ENCODE measurements around the gene HNRNPF.

Gene HNRNPF

GRCh38 chr10:43395571-43396060, 13.4 kb downstream of the HNRNPF start:
- no peak for TF ChIP-seq TCF12 (IDR thresholded peaks at IDR 0.05; ENCODE audit: low read depth)
- no peak for TF ChIP-seq EGR1 (IDR thresholded peaks at IDR 0.05)
- no peak for TF ChIP-seq ZBTB7A (IDR thresholded peaks at IDR 0.05; ENCODE audit: low read depth)
- TF ChIP-seq MAX (IDR thresholded peaks at IDR 0.05): no peak

GRCh38 chr10:43394868-43395267, 14.1 kb downstream of the HNRNPF start:
- TF ChIP-seq EP300 (IDR thresholded peaks at IDR 0.05; ENCODE audit: borderline replicate concordance): no peak

GRCh38 chr10:43393606-43394360, 15.2 kb downstream of the HNRNPF start:
- TF ChIP-seq EGR1 (IDR thresholded peaks at IDR 0.05) (no peak), EP300 (IDR thresholded peaks at IDR 0.05; ENCODE audit: borderline replicate concordance) (no peak), FOXM1 (IDR thresholded peaks at IDR 0.05; ENCODE audit: borderline replicate concordance, low read depth) (no peak), REST (IDR thresholded peaks at IDR 0.05; ENCODE audit: low read depth) (no peak), ZBTB7A (IDR thresholded peaks at IDR 0.05; ENCODE audit: low read depth) (no peak), TCF12 (IDR thresholded peaks at IDR 0.05; ENCODE audit: low read depth) (no peak), CEBPB (IDR thresholded peaks at IDR 0.05) (no peak), RAD21 (IDR thresholded peaks at IDR 0.05; ENCODE audit: low read depth) (no peak), TAF1 (IDR thresholded peaks at IDR 0.05; ENCODE audit: low read depth) (no peak), TEAD4 (IDR thresholded peaks at IDR 0.05) (no peak), YY1 (IDR thresholded peaks at IDR 0.05; ENCODE audit: low read depth) (no peak), NFIC (IDR thresholded peaks at IDR 0.05) (no peak), CREB1 (IDR thresholded peaks at IDR 0.05; ENCODE audit: low read depth) (no peak), MAX (IDR thresholded peaks at IDR 0.05) (no peak), USF1 (IDR thresholded peaks at IDR 0.05) (no peak)

- TF ChIP-seq CEBPB (IDR thresholded peaks at IDR 0.05) (no peak), TCF12 (IDR thresholded peaks at IDR 0.05; ENCODE audit: low read depth) (no peak), ZBTB7A (IDR thresholded peaks at IDR 0.05; ENCODE audit: low read depth) (no peak), RAD21 (IDR thresholded peaks at IDR 0.05; ENCODE audit: low read depth) (no peak), REST (IDR thresholded peaks at IDR 0.05; ENCODE audit: low read depth) (no peak), TEAD4 (IDR thresholded peaks at IDR 0.05) (no peak), FOXM1 (IDR thresholded peaks at IDR 0.05; ENCODE audit: borderline replicate concordance, low read depth) (no peak), NFIC (IDR thresholded peaks at IDR 0.05) (no peak), EP300 (IDR thresholded peaks at IDR 0.05; ENCODE audit: borderline replicate concordance) (no peak), USF1 (IDR thresholded peaks at IDR 0.05) (no peak), CREB1 (IDR thresholded peaks at IDR 0.05; ENCODE audit: low read depth) (no peak), TAF1 (IDR thresholded peaks at IDR 0.05; ENCODE audit: low read depth) (no peak), YY1 (IDR thresholded peaks at IDR 0.05; ENCODE audit: low read depth) (no peak), EGR1 (IDR thresholded peaks at IDR 0.05) (no peak), MAX (IDR thresholded peaks at IDR 0.05) (no peak)
These were observed 16.2 kb downstream of the HNRNPF start for GRCh38 chr10:43392748-43393147.

- TF ChIP-seq TEAD4 (IDR thresholded peaks at IDR 0.05) (no peak), TAF1 (IDR thresholded peaks at IDR 0.05; ENCODE audit: low read depth) (no peak), EP300 (IDR thresholded peaks at IDR 0.05; ENCODE audit: borderline replicate concordance) (no peak), CREB1 (IDR thresholded peaks at IDR 0.05; ENCODE audit: low read depth) (no peak), NFIC (IDR thresholded peaks at IDR 0.05) (no peak), EGR1 (IDR thresholded peaks at IDR 0.05) (no peak), USF1 (IDR thresholded peaks at IDR 0.05) (no peak), MAX (IDR thresholded peaks at IDR 0.05) (no peak), ZBTB7A (IDR thresholded peaks at IDR 0.05; ENCODE audit: low read depth) (no peak), RAD21 (IDR thresholded peaks at IDR 0.05; ENCODE audit: low read depth) (no peak), FOXM1 (IDR thresholded peaks at IDR 0.05; ENCODE audit: borderline replicate concordance, low read depth) (no peak), CEBPB (IDR thresholded peaks at IDR 0.05) (no peak), TCF12 (IDR thresholded peaks at IDR 0.05; ENCODE audit: low read depth) (no peak), YY1 (IDR thresholded peaks at IDR 0.05; ENCODE audit: low read depth) (no peak), REST (IDR thresholded peaks at IDR 0.05; ENCODE audit: low read depth) (no peak)
These were observed 17.5 kb downstream of the HNRNPF start for GRCh38 chr10:43391496-43391895.

Measured in Ishikawa (cell line).